VCaP (cell line): ENCODE data around the gene MPG.

ENCODE experiments used
- H3K27ac ChIP-seq: fragments of 450-650 bp; 2 replicates; pipeline ENCODE4 v1.5.1; 2017
- CTCF ChIP-seq: fragments of 450-650 bp; conservative IDR thresholded peaks from 2 replicates; pipeline ENCODE4 v1.5.1; 2017; ENCODE audit warnings: mild to moderate bottlenecking, moderate library complexity

Gene MPG

DNA sequence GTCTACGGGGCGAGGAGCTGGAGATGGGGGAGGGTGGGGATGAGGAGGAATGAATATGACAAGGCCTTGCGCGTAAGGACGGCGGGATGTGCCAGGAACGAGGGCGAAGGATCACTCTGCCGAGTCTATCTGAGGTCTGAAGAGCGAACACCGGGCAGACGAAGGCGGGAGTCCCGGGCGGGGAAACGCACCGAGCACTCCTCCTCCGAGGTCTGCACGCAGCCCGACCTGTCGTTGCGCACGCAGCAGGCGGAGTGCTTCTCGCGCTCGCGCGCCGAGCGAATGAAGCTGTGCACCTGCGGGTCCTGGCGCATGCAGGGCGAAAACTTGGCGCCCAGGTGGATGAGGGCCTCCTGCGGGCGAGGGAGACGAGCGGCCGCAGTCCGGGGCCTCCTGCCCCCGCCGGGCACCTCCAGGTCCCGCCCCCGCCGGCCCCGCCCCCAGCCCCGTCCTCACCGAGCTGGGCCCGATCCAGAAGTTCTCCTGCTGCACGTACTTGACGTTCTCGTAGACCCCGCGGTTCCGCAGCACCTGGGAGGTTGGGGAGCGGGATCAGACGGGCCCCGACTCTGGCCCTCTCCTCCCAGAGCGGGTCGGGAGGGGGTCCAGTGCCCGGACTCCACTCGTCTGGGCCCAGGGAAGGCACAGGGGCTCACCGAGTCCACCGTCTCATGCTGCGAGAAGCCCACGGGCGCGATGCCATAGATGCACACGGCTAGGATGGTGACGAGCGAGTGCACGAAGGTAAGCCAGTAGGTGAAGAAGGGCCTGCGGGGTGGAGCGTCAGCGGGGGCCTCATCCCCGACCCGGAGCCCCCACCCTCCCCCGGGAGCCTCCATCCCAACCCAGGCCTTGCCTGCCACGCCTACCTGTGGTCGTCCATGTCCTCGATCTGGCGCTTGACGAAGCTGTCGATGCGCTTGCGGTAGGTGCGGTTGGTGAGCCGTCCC lies 16.8 kb upstream of the MPG start:
- no peak for TF ChIP-seq CTCF
- H3K27ac ChIP-seq = no peak overlapping the region

DNA sequence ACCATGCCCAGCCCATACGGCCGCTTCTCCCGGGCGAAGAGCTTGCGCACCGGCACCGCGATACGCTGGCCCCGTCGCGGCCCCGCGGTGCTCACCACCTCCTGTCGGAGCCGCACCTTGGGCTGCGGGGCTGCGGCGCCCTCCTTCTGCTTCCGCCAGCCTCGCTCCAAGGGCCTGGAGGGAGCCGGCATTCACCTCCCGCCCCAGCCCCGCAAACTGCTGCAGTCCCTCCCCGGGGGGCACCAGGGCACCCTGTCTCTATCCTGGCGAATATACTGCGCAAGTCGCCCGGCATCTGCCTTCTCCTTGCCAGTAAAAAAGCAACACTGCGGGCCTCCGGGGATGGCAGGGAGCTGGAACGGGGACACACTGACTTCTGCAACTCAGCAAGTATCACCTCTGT lies 16.1 kb upstream of the MPG start:
- no peak overlapping the region for H3K27ac ChIP-seq
- no peak for TF ChIP-seq CTCF

- no peak overlapping the region for H3K27ac ChIP-seq
- TF ChIP-seq CTCF = no peak
Measured at GRCh38 chr16:62283-62967, 15.6 kb upstream of the MPG start.

DNA sequence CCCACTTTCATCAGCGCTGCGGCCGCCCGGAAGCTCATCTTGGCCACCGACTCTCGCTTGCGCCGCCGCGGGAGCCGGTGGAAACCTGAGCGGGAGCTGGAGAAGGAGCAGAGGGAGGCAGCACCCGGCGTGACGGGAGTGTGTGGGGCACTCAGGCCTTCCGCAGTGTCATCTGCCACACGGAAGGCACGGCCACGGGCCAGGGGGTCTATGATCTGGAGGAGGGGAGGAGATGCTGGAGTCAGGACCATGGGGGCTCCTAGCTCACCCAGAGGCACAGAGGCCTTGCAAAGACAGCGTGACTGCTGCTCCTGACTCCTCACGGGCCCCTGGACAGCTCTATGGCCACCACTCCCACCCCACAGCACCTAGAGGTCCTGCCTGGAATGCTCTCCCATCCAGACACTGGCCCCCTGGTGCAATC lies 15.0 kb upstream of the MPG start:
- no peak for TF ChIP-seq CTCF
- no peak overlapping the region for H3K27ac ChIP-seq

- no peak for TF ChIP-seq CTCF
Measured at GRCh38 chr16:63466-63865, 14.6 kb upstream of the MPG start.

GRCh38 chr16:63998-64913 lies 13.8 kb upstream of the MPG start:
- H3K27ac ChIP-seq = no peak overlapping the region
- no peak for TF ChIP-seq CTCF

More at GRCh38 chr16:63466-63865, 14.6 kb upstream of the MPG start:
- no peak overlapping the region for H3K27ac ChIP-seq

GRCh38 chr16:64914-65255 lies 13.1 kb upstream of the MPG start:
- H3K27ac ChIP-seq = no peak overlapping the region
- no peak for TF ChIP-seq CTCF
